CD1c-positive myeloid dendritic cell (primary cell): Measurements from ENCODE around the gene SLC13A1.

Experiments
- DNase-seq: peaks from one replicate; pipeline ENCODE4 v3.0.0-alpha.2; 2016; ENCODE audit errors: extremely low spot score

Gene SLC13A1

GRCh38 chr7:123198111-123198510 lies 1.7 kb downstream of the SLC13A1 start:
- DNase-seq = no peak

GRCh38 chr7:123193235-123193634 lies 6.5 kb downstream of the SLC13A1 start:
- DNase-seq = no peak

- no peak for DNase-seq
These were observed 8.6 kb downstream of the SLC13A1 start for GRCh38 chr7:123191132-123191531.

- DNase-seq = no peak
These were observed 9.5 kb downstream of the SLC13A1 start for GRCh38 chr7:123190109-123190831.

- no peak for DNase-seq
These were observed 14.0 kb downstream of the SLC13A1 start for GRCh38 chr7:123185756-123186155.

- no peak for DNase-seq
These were observed 15.5 kb downstream of the SLC13A1 start for GRCh38 chr7:123184271-123184670.

- no peak for DNase-seq
These were observed 16.3 kb downstream of the SLC13A1 start for GRCh38 chr7:123183431-123183830.

GRCh38 chr7:123177442-123177841 lies 22.3 kb downstream of the SLC13A1 start:
- no peak for DNase-seq

GRCh38 chr7:123170333-123171246 lies 29.2 kb downstream of the SLC13A1 start:
- no peak for DNase-seq

GRCh38 chr7:123169065-123169464 lies 30.7 kb downstream of the SLC13A1 start:
- DNase-seq = no peak

GRCh38 chr7:123157606-123158005 lies 42.2 kb downstream of the SLC13A1 start:
- no peak for DNase-seq

- DNase-seq = no peak
These were observed 44.2 kb downstream of the SLC13A1 start for GRCh38 chr7:123155571-123155970.

GRCh38 chr7:123154231-123154860 lies 45.4 kb downstream of the SLC13A1 start:
- peak; percentile 52 for DNase-seq

- no peak for DNase-seq
These were observed 48.3 kb downstream of the SLC13A1 start for GRCh38 chr7:123151443-123151842.

GRCh38 chr7:123148813-123149212 lies 51.0 kb downstream of the SLC13A1 start:
- no peak for DNase-seq

GRCh38 chr7:123143252-123144006 lies 56.3 kb downstream of the SLC13A1 start:
- no peak for DNase-seq

- DNase-seq = no peak
These were observed 59.2 kb downstream of the SLC13A1 start for GRCh38 chr7:123140561-123140960.

GRCh38 chr7:123135960-123136359 lies 63.8 kb downstream of the SLC13A1 start:
- no peak for DNase-seq

GRCh38 chr7:123133924-123134323 lies 65.8 kb downstream of the SLC13A1 start:
- no peak for DNase-seq

GRCh38 chr7:123131961-123132360 lies 67.8 kb downstream of the SLC13A1 start:
- no peak for DNase-seq

- DNase-seq = no peak
These were observed 68.2 kb downstream of the SLC13A1 start for GRCh38 chr7:123131556-123131955.

GRCh38 chr7:123131140-123131539 lies 68.6 kb downstream of the SLC13A1 start:
- DNase-seq = no peak
